ENCODE data around the gene ZNF283. TPM values are rescaled to one million over a fixed set of nuclear protein-coding genes. Genes with fewer than 3 reads are reported as not detected.
"Not testable (repeated sequence)": the region's sequence is repeated elsewhere in the genome, so short reads cannot be mapped to it uniquely, and the experiment has no call there.

Gene ZNF283
- total RNA-seq, 2 donors from 2014 or later = 8.1 to 15.3 TPM

DNA sequence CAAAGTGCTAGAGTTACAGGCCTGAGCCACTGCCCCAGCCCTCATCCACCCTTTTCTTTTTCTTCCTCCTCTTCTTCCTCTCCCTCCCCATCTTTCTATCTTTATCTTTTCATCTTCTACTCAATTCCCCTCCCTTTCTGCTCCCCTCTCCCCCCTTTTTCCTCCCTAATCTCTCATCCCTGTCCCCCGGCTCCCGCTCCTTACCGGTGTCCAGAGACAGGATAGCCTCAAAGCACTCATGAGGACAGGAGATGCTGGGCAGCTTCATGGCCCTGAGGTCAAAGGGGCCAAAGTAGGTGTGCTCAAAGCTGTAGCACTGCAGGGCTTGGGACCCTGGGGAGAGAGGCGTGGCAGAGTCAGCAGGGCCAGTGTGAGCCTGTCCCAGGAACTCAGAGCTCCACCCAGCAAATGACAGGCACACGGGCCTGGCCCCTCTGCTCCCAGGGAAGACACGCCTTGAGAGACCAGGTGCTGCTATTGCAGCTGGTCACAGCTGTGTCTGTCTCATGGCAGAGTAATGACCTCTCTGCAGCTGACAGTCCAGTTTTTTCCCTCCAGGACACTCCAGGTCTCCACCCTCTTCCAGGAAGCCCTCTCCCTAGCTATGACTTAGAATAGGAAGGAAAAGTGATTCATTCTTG lies 27.5 kb upstream of the ZNF283 start:
- no peaks in the 10 kb centered on the region for H3K36me3 ChIP-seq
- peaks cover 2 to 9% of the 10 kb centered on the region in 2 donors for H3K4me1 ChIP-seq (ENCODE audit: control insufficient read depth in 1 of 2, low read depth in 2 of 2)
- ATAC-seq (ENCODE audit: insufficient number of reproducible peaks, low FRiP score, low read depth) (no peak), DNase-seq (ENCODE audit: low spot score) (no peak)
- no peaks in the 10 kb centered on the region for H3K9me3 ChIP-seq
- H3K4me3 ChIP-seq = no peak overlapping the region
- peaks cover 7% of the 10 kb centered on the region for H3K27me3 ChIP-seq (replicated peaks; ENCODE audit: insufficient read depth)
- TF ChIP-seq, protein P1, sequence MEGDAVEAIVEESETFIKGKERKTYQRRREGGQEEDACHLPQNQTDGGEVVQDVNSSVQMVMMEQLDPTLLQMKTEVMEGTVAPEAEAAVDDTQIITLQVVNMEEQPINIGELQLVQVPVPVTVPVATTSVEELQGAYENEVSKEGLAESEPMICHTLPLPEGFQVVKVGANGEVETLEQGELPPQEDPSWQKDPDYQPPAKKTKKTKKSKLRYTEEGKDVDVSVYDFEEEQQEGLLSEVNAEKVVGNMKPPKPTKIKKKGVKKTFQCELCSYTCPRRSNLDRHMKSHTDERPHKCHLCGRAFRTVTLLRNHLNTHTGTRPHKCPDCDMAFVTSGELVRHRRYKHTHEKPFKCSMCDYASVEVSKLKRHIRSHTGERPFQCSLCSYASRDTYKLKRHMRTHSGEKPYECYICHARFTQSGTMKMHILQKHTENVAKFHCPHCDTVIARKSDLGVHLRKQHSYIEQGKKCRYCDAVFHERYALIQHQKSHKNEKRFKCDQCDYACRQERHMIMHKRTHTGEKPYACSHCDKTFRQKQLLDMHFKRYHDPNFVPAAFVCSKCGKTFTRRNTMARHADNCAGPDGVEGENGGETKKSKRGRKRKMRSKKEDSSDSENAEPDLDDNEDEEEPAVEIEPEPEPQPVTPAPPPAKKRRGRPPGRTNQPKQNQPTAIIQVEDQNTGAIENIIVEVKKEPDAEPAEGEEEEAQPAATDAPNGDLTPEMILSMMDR (IDR thresholded peaks at IDR 0.05) = no peak
- H3K27ac ChIP-seq = no peak overlapping the region

DNA sequence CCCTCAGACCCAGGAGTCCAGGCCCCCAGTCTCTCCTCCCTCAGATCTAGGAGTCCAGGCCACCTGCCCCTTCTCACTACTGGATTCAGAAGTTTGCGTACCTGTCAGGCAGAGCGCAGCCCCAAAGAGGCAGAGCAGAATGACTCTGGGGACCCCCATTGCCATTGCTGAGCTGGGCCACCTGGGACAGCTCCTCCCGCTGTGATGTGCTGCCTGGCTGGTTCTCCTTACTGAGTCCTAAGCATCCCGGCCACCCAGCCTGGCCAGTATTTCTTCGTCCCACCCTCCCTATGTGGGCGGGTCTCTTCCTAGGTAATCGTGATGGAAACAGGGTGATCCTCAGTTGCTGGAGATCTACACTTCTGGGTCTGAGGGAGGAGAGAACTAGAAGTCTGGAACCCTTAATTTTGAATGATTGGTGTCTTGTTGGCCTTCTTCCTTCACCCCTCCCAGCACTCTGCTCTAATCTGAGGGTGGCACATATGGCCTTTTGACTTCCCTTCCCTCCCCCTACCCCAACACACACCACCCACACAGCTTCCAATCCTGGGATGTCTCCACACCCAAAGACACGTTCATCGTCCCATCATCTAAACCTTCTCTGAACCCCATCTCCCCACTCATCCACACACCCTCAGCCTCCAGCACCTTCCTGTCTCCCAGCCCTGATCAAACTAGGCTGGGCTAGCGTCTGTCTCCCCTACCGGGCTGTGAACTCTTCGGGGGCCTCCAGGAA lies 24.7 kb upstream of the ZNF283 start, which contains the start of gene LYPD5:
Gene LYPD5, minus strand, starts transcription at position 232 of the 736 bp plus-strand sequence. Its CDS starts 67 bp downstream, at position 165.
- H3K4me3 ChIP-seq = no peak within 1 kb of the TSS
- no peak for ATAC-seq (ENCODE audit: insufficient number of reproducible peaks, low FRiP score, low read depth)
- peaks cover 2 to 9% of the 10 kb centered on the region in 2 donors for H3K4me1 ChIP-seq (ENCODE audit: control insufficient read depth in 1 of 2, low read depth in 2 of 2)
- no peak within 1 kb of the TSS for H3K27ac ChIP-seq
- H3K27me3 ChIP-seq (replicated peaks; ENCODE audit: insufficient read depth) = peaks cover under 1% of the 10 kb centered on the region
- no peaks in the 10 kb centered on the region for H3K36me3 ChIP-seq
- no peaks in the 10 kb centered on the region for H3K9me3 ChIP-seq
- TF ChIP-seq, protein P1 (IDR thresholded peaks at IDR 0.05) = no peak
- no peak for DNase-seq (ENCODE audit: low spot score)

DNA sequence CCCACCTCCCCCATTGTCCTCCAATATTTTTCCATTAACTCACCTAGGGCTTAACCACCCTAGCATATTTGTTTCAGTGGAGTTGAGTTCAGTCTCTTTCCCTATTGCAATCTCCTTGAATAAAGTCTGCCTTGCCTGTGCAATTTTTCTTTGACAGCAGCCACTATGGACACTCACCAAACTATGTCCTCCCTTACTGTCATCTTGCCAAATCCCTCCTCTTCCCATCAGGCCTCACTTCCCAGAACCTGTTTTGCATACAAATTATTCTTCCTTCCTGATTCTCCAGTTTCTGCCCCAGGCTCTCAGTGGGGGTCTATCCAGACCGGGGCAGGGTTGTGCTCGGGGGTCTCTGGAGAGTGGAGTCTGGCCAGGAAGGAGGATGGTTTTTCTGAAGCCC lies 22.7 kb upstream of the ZNF283 start:
- TF ChIP-seq, protein P1 (IDR thresholded peaks at IDR 0.05) = no peak
- ATAC-seq (ENCODE audit: insufficient number of reproducible peaks, low FRiP score, low read depth) (no peak), DNase-seq (ENCODE audit: low spot score) (no peak)
- no peaks in the 10 kb centered on the region for H3K36me3 ChIP-seq
- no peak overlapping the region for H3K4me3 ChIP-seq
- no peak overlapping the region for H3K27ac ChIP-seq
- H3K9me3 ChIP-seq = no peaks in the 10 kb centered on the region
- H3K27me3 ChIP-seq (replicated peaks; ENCODE audit: insufficient read depth) = no peaks in the 10 kb centered on the region
- no peaks in the 10 kb centered on the region for H3K4me1 ChIP-seq (ENCODE audit: control insufficient read depth in 1 of 2, low read depth in 2 of 2)

DNA sequence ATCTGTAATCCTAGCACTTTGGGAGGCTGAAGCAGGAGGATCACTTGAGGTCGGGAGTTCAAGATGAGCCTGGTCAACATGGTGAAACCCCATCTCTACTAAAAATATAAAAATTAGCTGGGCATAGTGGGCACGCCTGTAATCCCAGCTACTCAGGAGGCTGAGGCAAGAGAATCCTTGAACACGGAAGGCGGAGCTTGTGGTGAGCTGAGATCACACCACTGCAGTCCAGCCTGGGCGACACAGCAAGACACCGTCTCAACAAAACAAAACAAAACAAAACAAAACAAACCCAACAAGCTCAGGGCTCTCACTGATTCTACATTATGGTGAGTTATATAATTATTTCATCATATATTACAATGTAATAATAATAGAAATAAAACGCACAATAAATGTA lies 20.7 kb upstream of the ZNF283 start:
- H3K4me1 ChIP-seq (ENCODE audit: control insufficient read depth in 1 of 2, low read depth in 2 of 2); H3K9me3 ChIP-seq; H3K27me3 ChIP-seq (replicated peaks; ENCODE audit: insufficient read depth); DNase-seq (ENCODE audit: low spot score); H3K4me3 ChIP-seq; ATAC-seq (ENCODE audit: insufficient number of reproducible peaks, low FRiP score, low read depth); H3K36me3 ChIP-seq; H3K27ac ChIP-seq: not testable (repeated sequence)

DNA sequence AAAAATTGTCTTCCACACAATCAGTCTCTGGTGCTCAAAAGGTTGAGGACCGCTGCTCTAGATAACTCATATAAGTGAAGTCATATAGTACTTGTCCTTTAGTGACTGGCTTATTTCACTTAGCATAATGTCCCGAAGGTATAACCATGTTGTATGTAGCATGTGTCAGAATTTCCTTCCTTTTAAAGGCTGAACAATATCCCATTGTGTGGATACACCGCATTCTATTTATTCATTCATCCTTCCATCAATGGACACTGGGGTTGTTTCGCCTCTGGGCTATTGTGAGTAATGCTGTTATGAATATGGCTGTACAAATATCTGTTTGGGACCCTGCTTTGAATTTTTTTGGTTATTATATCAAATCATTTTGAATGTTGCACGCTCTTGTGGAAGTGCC lies 20.3 kb upstream of the ZNF283 start:
- no peaks in the 10 kb centered on the region for H3K36me3 ChIP-seq
- H3K27me3 ChIP-seq (replicated peaks; ENCODE audit: insufficient read depth) = no peaks in the 10 kb centered on the region
- ATAC-seq (ENCODE audit: insufficient number of reproducible peaks, low FRiP score, low read depth) (no peak), DNase-seq (ENCODE audit: low spot score) (no peak)
- no peaks in the 10 kb centered on the region for H3K4me1 ChIP-seq (ENCODE audit: control insufficient read depth in 1 of 2, low read depth in 2 of 2)
- H3K9me3 ChIP-seq = no peaks in the 10 kb centered on the region
- no peak overlapping the region for H3K27ac ChIP-seq
- no peak overlapping the region for H3K4me3 ChIP-seq
- TF ChIP-seq, protein P1 (IDR thresholded peaks at IDR 0.05) = no peak
